Mucosa of descending colon (tissue), 3 donors: Measurements from ENCODE around the gene DDRGK1. TPM values are rescaled to one million over a fixed set of nuclear protein-coding genes. Genes with fewer than 3 reads are reported as not detected.

Experiments used
- ATAC-seq: fragments of 200-7000 bp; cut with Tn5 transposase; one replicate; pipeline ENCODE4 v1.9.1; 2020; ENCODE audit warnings: mild to moderate bottlenecking, moderate library complexity
- DNase-seq, 3 donors: peaks; one replicate each; pipeline ENCODE4 v3.0.0-alpha.2; 2020
- H3K36me3 ChIP-seq: fragments of 200-600 bp; one replicate; pipeline ENCODE4 v1.8.0; 2021; ENCODE audit warnings: low read depth, mild to moderate bottlenecking
- H3K4me1 ChIP-seq: fragments of 200-600 bp; one replicate; pipeline ENCODE4 v1.8.0; 2021; ENCODE audit warnings: low read depth, mild to moderate bottlenecking
- H3K4me3 ChIP-seq: fragments of 200-600 bp; one replicate; pipeline ENCODE4 v1.8.0; 2021; ENCODE audit warnings: mild to moderate bottlenecking
- H3K9me3 ChIP-seq: fragments of 200-600 bp; one replicate; pipeline ENCODE4 v1.8.0; 2021; ENCODE audit warnings: mild to moderate bottlenecking
- CTCF ChIP-seq: fragments of 200-600 bp; IDR thresholded peaks from one replicate; pipeline ENCODE4 v1.8.0; 2022; ENCODE audit warnings: antibody characterized with exemption, mild to moderate bottlenecking
- intact Hi-C, 2 donors: fragments of 100-400 bp; cut with DNase I in 1 of 2; cut with micrococcal nuclease in 1 of 2; formaldehyde crosslinking; loops; one replicate each; pipeline versions ENCODE4 v1.11.0 to v1.11.1; 2022; cut with DNase I, micrococcal nuclease
- total RNA-seq, 3 donors: library from RNA; stranded (reverse); fragmentation: NEBNext Ultra II Directional in 2 of 3; extraction: Animal tissue kit (Norgen Biotek cat#: 25700) in 2 of 3; gene quantifications; one replicate each; pipeline versions ENCODE4 v1.2.1 to v1.2.4, GENCODE V29; 2021 to 2023
- donor health status: DM: no; HTN: no; CAD: no; lungs with moderate emphysema.
- donor health status: DM: no; HTN: no; CAD: no.
- donor health status: DM: no; HTN: yes; CAD: no.

The DDRGK1 gene
- total RNA-seq, 3 donors from 2014 or later = 51.3 to 80.3 (median 62.9) TPM

GRCh38 chr20:3203315-3204123 lies 963 bp downstream of the DDRGK1 start:
- Histone ChIP-seq H3K4me3 (peak overlapping the region; percentile 79), H3K4me1 (peaks cover 8% of the 10 kb centered on the region), H3K36me3 (peaks cover 9% of the 10 kb centered on the region), H3K9me3 (no peaks in the 10 kb centered on the region)
- DNase-seq (peak in 2 of 3 donors; percentile 43 to 56), ATAC-seq (peak; percentile 62)
- intact Hi-C loops = no loop called here
- no peak for TF ChIP-seq CTCF

GRCh38 chr20:3202965-3203314 lies 1.5 kb downstream of the DDRGK1 start:
- ATAC-seq = no peak
- intact Hi-C loops = no loop called here
- no peak overlapping the region for H3K4me3 ChIP-seq
- H3K4me1 ChIP-seq = peaks cover 8% of the 10 kb centered on the region
- H3K9me3 ChIP-seq = no peaks in the 10 kb centered on the region
- peaks cover 9% of the 10 kb centered on the region for H3K36me3 ChIP-seq
- DNase-seq = no peak
- no peak for TF ChIP-seq CTCF

- H3K4me3 ChIP-seq = no peak overlapping the region
- no peak for TF ChIP-seq CTCF
- DNase-seq (no peak), ATAC-seq (no peak)
- H3K36me3 ChIP-seq = peaks cover 9% of the 10 kb centered on the region
- peaks cover 8% of the 10 kb centered on the region for H3K4me1 ChIP-seq
- intact Hi-C loops = no loop called here
- H3K9me3 ChIP-seq = no peaks in the 10 kb centered on the region
These were observed 4.3 kb downstream of the DDRGK1 start for GRCh38 chr20:3199976-3200755.

- H3K9me3 ChIP-seq = no peaks in the 10 kb centered on the region
- H3K36me3 ChIP-seq = peaks cover 9% of the 10 kb centered on the region
- H3K4me1 ChIP-seq = peaks cover 8% of the 10 kb centered on the region
- ATAC-seq (no peak), DNase-seq (no peak)
- no peak overlapping the region for H3K4me3 ChIP-seq
- intact Hi-C loops = no loop called here
- no peak for TF ChIP-seq CTCF
These were observed 5.3 kb downstream of the DDRGK1 start for GRCh38 chr20:3199206-3199605.

GRCh38 chr20:3195590-3196237 lies 8.8 kb downstream of the DDRGK1 start:
- no peak for ATAC-seq
- H3K4me1 ChIP-seq = no peaks in the 10 kb centered on the region
- H3K9me3 ChIP-seq = no peaks in the 10 kb centered on the region
- peaks cover 9% of the 10 kb centered on the region for H3K36me3 ChIP-seq
- no peak for TF ChIP-seq CTCF
- intact Hi-C loops = no loop called here
- DNase-seq = no peak
- H3K4me3 ChIP-seq = no peak overlapping the region
